ENCODE measurements around the gene CDH12. TPM values are rescaled to one million over a fixed set of nuclear protein-coding genes. Genes with fewer than 3 reads are reported as not detected.

The CDH12 gene
- total RNA-seq, 4 donors from 2014 or later: 0.12 TPM; not detected in 3

DNA sequence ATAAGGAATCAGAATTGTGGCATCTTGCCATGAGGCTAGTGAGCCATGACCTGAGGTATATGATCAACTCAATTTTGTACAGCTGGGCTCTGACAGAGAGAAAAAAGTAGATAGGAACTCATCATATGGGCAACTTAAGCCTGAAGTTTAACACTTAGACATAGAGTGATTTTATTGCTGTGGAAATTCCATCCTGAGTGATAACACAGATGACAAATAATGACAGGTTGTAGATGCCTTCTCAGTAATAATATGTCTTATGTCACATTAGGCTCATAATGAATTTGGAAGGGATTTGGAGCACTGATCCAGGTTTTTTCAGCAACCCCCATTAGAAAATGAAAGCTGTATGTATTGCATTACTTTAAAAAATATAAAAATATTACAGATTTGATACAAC lies 744.6 kb downstream of the CDH12 start:
- no peak for TF ChIP-seq POLR2A (IDR thresholded peaks at IDR 0.05)
- no peak for TF ChIP-seq EP300 (IDR thresholded peaks at IDR 0.05)
- no peak for TF ChIP-seq CTCF (IDR thresholded peaks at IDR 0.05)
- no peak for TF ChIP-seq POLR2AphosphoS5 (IDR thresholded peaks at IDR 0.05)
- H3K36me3 ChIP-seq: no peaks in the 10 kb centered on the region
- no peaks in the 10 kb centered on the region for H3K9me3 ChIP-seq
- ATAC-seq: no peak
- no peaks in the 10 kb centered on the region for H3K4me1 ChIP-seq
- H3K27me3 ChIP-seq: no peaks in the 10 kb centered on the region
- H3K27ac ChIP-seq: no peak overlapping the region
- H3K4me3 ChIP-seq: no peak overlapping the region

DNA sequence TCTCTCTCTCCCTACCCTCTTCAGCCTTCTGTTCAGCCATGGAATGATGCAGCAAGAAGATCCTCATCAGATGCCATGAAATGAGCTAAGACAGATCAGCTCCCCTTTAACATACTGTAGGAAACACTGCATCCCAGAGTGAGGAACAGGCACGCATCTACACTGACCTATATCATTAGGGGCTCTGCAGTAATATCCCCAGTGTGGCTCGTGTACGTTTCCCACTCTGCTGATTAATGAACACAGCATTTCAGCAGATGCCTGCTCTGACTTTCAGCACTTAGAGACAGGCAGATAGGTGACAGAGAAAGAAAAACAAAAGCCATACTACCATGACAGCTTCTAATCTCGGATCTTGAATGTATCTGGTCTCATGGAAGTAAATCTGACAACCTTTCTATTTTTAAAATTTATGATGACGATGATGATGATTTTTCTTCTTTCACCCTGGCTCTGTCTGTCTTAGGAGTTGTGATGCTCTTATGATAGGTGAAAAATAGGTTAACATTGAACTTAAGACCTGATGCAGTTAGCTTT lies 750.3 kb downstream of the CDH12 start:
- H3K36me3 ChIP-seq: no peaks in the 10 kb centered on the region
- no peak for ATAC-seq
- WGBS, 2 donors (ENCODE audit: low coverage in 1 of 2): 49 to 59% methylated on average over 2 to 4 of the region's 5 CpGs
- no peak overlapping the region for H3K4me3 ChIP-seq
- H3K9me3 ChIP-seq: no peaks in the 10 kb centered on the region
- TF ChIP-seq POLR2AphosphoS5 (IDR thresholded peaks at IDR 0.05) (no peak), CTCF (IDR thresholded peaks at IDR 0.05) (no peak), POLR2A (IDR thresholded peaks at IDR 0.05) (no peak)
- H3K4me1 ChIP-seq: no peaks in the 10 kb centered on the region
- no peaks in the 10 kb centered on the region for H3K27me3 ChIP-seq
- H3K27ac ChIP-seq: no peak overlapping the region

- no peaks in the 10 kb centered on the region for H3K36me3 ChIP-seq
- no peak for ATAC-seq
- WGBS, 2 donors (ENCODE audit: low coverage in 1 of 2): 73 to 100% methylated on average over 1 to 2 of the region's 2 CpGs
These were observed 764.6 kb downstream of the CDH12 start for GRCh38 chr5:22088517-22088916.

GRCh38 chr5:22079566-22079965 lies 773.6 kb downstream of the CDH12 start:
- no peaks in the 10 kb centered on the region for H3K4me1 ChIP-seq
- 13 to 26% methylated on average over 3 of the region's 3 CpGs for WGBS, 2 donors (ENCODE audit: low coverage in 1 of 2)
- H3K27me3 ChIP-seq: no peaks in the 10 kb centered on the region
- H3K27ac ChIP-seq: no peak overlapping the region
- H3K9me3 ChIP-seq: no peaks in the 10 kb centered on the region
- TF ChIP-seq POLR2AphosphoS5 (IDR thresholded peaks at IDR 0.05) (no peak), CTCF (IDR thresholded peaks at IDR 0.05) (no peak), POLR2A (IDR thresholded peaks at IDR 0.05) (no peak)
- no peaks in the 10 kb centered on the region for H3K36me3 ChIP-seq
- H3K4me3 ChIP-seq: no peak overlapping the region
- no peak for ATAC-seq

More at GRCh38 chr5:22088517-22088916, 764.6 kb downstream of the CDH12 start:
- no peak overlapping the region for H3K27ac ChIP-seq
- H3K4me3 ChIP-seq: no peak overlapping the region
- no peaks in the 10 kb centered on the region for H3K9me3 ChIP-seq
- no peaks in the 10 kb centered on the region for H3K4me1 ChIP-seq
- H3K27me3 ChIP-seq: no peaks in the 10 kb centered on the region
- no peak for TF ChIP-seq POLR2A (IDR thresholded peaks at IDR 0.05)
- TF ChIP-seq CTCF (IDR thresholded peaks at IDR 0.05): no peak
- no peak for TF ChIP-seq EP300 (IDR thresholded peaks at IDR 0.05)
- TF ChIP-seq POLR2AphosphoS5 (IDR thresholded peaks at IDR 0.05): no peak

- Histone ChIP-seq H3K4me1 (no peaks in the 10 kb centered on the region), H3K27ac (no peak overlapping the region), H3K4me3 (no peak overlapping the region), H3K36me3 (no peaks in the 10 kb centered on the region), H3K27me3 (no peaks in the 10 kb centered on the region), H3K9me3 (no peaks in the 10 kb centered on the region)
- TF ChIP-seq EP300 (IDR thresholded peaks at IDR 0.05): no peak
- no peak for TF ChIP-seq POLR2A (IDR thresholded peaks at IDR 0.05)
- TF ChIP-seq POLR2AphosphoS5 (IDR thresholded peaks at IDR 0.05): no peak
- no peak for TF ChIP-seq CTCF (IDR thresholded peaks at IDR 0.05)
- ATAC-seq: no peak
These were observed 774.1 kb downstream of the CDH12 start for GRCh38 chr5:22079002-22079401.

All from gastroesophageal sphincter (tissue), 4 donors.